ENCODE measurements around the gene PPP1R15B.

The PPP1R15B gene

GRCh38 chr1:204377800-204378668 is 33.6 kb downstream of the PPP1R15B start:
- peak overlapping the region; percentile 46 for H3K4me3 ChIP-seq (ENCODE audit: low read length)
- no peak overlapping the region for H3K18ac ChIP-seq (ENCODE audit: low read length)
- H2BK120ac ChIP-seq (ENCODE audit: low read depth, low read length), result no peak overlapping the region
- no peaks in the 10 kb centered on the region for H3K79me2 ChIP-seq (ENCODE audit: control insufficient read depth, insufficient read depth, low read length)
- no peaks in the 10 kb centered on the region for H3K36me3 ChIP-seq (ENCODE audit: control insufficient read depth, insufficient read depth, low read length)
- no peak overlapping the region for H2BK15ac ChIP-seq (replicated peaks; ENCODE audit: low read depth)
- H3K4me1 ChIP-seq (ENCODE audit: control insufficient read depth, low read depth, low read length), result no peaks in the 10 kb centered on the region
- H3K4ac ChIP-seq (ENCODE audit: low read depth, low read length), result no peak overlapping the region
- H4K8ac ChIP-seq (ENCODE audit: low read depth, low read length), result no peak overlapping the region
- no CpG with 5 or more reads among the region's 55 CpGs for WGBS (ENCODE audit: extremely low coverage, insufficient coverage, low lambda C conversion rate)
- no peak overlapping the region for H3K27ac ChIP-seq (ENCODE audit: low read depth, low read length)
- peak overlapping the region; percentile 71 for H3K56ac ChIP-seq (ENCODE audit: low read length)
- no peak overlapping the region for H3K23ac ChIP-seq (ENCODE audit: low read length)
- peak overlapping the region; percentile 98 for H3K4me2 ChIP-seq (ENCODE audit: low read length)
- H3K79me1 ChIP-seq (ENCODE audit: low read length), result no peaks in the 10 kb centered on the region
- peak; percentile 55 for DNase-seq
- H2BK5ac ChIP-seq (ENCODE audit: low read length), result no peak overlapping the region
- no peak overlapping the region for H4K5ac ChIP-seq (ENCODE audit: low read length)
- no peak overlapping the region for H2AK5ac ChIP-seq (ENCODE audit: low read length)
- H3K27me3 ChIP-seq (ENCODE audit: insufficient read depth, low read length, poor library complexity), result peaks cover 21% of the 10 kb centered on the region
- H3K9ac ChIP-seq (ENCODE audit: low read length), result peak overlapping the region; percentile 67

- Histone ChIP-seq H3K79me1 (ENCODE audit: low read length) (no peaks in the 10 kb centered on the region), H3K27me3 (ENCODE audit: insufficient read depth, low read length, poor library complexity) (peaks cover 21% of the 10 kb centered on the region), H3K18ac (ENCODE audit: low read length) (no peak overlapping the region), H3K4me1 (ENCODE audit: control insufficient read depth, low read depth, low read length) (no peaks in the 10 kb centered on the region), H3K23ac (ENCODE audit: low read length) (no peak overlapping the region), H3K79me2 (ENCODE audit: control insufficient read depth, insufficient read depth, low read length) (no peaks in the 10 kb centered on the region), H3K36me3 (ENCODE audit: control insufficient read depth, insufficient read depth, low read length) (no peaks in the 10 kb centered on the region), H2BK15ac (replicated peaks; ENCODE audit: low read depth) (no peak overlapping the region), H3K9ac (ENCODE audit: low read length) (no peak overlapping the region), H2BK5ac (ENCODE audit: low read length) (no peak overlapping the region), H2BK120ac (ENCODE audit: low read depth, low read length) (no peak overlapping the region), H3K4me3 (ENCODE audit: low read length) (no peak overlapping the region), H3K4ac (ENCODE audit: low read depth, low read length) (no peak overlapping the region), H3K27ac (ENCODE audit: low read depth, low read length) (peak overlapping the region; percentile 10), H3K56ac (ENCODE audit: low read length) (peak overlapping the region; percentile 71), H4K8ac (ENCODE audit: low read depth, low read length) (no peak overlapping the region), H3K4me2 (ENCODE audit: low read length) (peak overlapping the region; percentile 98), H2AK5ac (ENCODE audit: low read length) (no peak overlapping the region), H4K5ac (ENCODE audit: low read length) (no peak overlapping the region)
- DNase-seq, result no peak
- WGBS (ENCODE audit: extremely low coverage, insufficient coverage, low lambda C conversion rate), result no CpG with 5 or more reads among the region's 28 CpGs
These were observed 34.5 kb downstream of the PPP1R15B start for GRCh38 chr1:204376919-204377799.

- no peaks in the 10 kb centered on the region for H3K79me2 ChIP-seq (ENCODE audit: control insufficient read depth, insufficient read depth, low read length)
- no peak overlapping the region for H3K27ac ChIP-seq (ENCODE audit: low read depth, low read length)
- no peak overlapping the region for H2AK5ac ChIP-seq (ENCODE audit: low read length)
- H3K27me3 ChIP-seq (ENCODE audit: insufficient read depth, low read length, poor library complexity), result peaks cover 21% of the 10 kb centered on the region
- no peak overlapping the region for H3K18ac ChIP-seq (ENCODE audit: low read length)
- H2BK120ac ChIP-seq (ENCODE audit: low read depth, low read length), result no peak overlapping the region
- no peaks in the 10 kb centered on the region for H3K79me1 ChIP-seq (ENCODE audit: low read length)
- H4K5ac ChIP-seq (ENCODE audit: low read length), result no peak overlapping the region
- no peak overlapping the region for H3K56ac ChIP-seq (ENCODE audit: low read length)
- WGBS (ENCODE audit: extremely low coverage, insufficient coverage, low lambda C conversion rate), result no CpG with 5 or more reads among the region's 6 CpGs
- no peak overlapping the region for H3K9ac ChIP-seq (ENCODE audit: low read length)
- no peak overlapping the region for H3K4me2 ChIP-seq (ENCODE audit: low read length)
- no peak overlapping the region for H3K23ac ChIP-seq (ENCODE audit: low read length)
- no peak overlapping the region for H2BK15ac ChIP-seq (replicated peaks; ENCODE audit: low read depth)
- H3K36me3 ChIP-seq (ENCODE audit: control insufficient read depth, insufficient read depth, low read length), result no peaks in the 10 kb centered on the region
- H3K4ac ChIP-seq (ENCODE audit: low read depth, low read length), result no peak overlapping the region
- no peak overlapping the region for H4K8ac ChIP-seq (ENCODE audit: low read depth, low read length)
- DNase-seq, result no peak
- no peak overlapping the region for H2BK5ac ChIP-seq (ENCODE audit: low read length)
- no peak overlapping the region for H3K4me3 ChIP-seq (ENCODE audit: low read length)
- no peaks in the 10 kb centered on the region for H3K4me1 ChIP-seq (ENCODE audit: control insufficient read depth, low read depth, low read length)
These were observed 35.2 kb downstream of the PPP1R15B start for GRCh38 chr1:204376465-204376864.

GRCh38 chr1:204373911-204374310 is 37.7 kb downstream of the PPP1R15B start:
- Histone ChIP-seq H3K79me2 (ENCODE audit: control insufficient read depth, insufficient read depth, low read length) (no peaks in the 10 kb centered on the region), H3K4ac (ENCODE audit: low read depth, low read length) (no peak overlapping the region), H3K27me3 (ENCODE audit: insufficient read depth, low read length, poor library complexity) (peaks cover 20% of the 10 kb centered on the region), H3K27ac (ENCODE audit: low read depth, low read length) (no peak overlapping the region), H3K23ac (ENCODE audit: low read length) (peak overlapping the region; percentile 74), H3K4me2 (ENCODE audit: low read length) (no peak overlapping the region), H4K8ac (ENCODE audit: low read depth, low read length) (no peak overlapping the region), H3K56ac (ENCODE audit: low read length) (no peak overlapping the region), H2AK5ac (ENCODE audit: low read length) (no peak overlapping the region), H2BK15ac (replicated peaks; ENCODE audit: low read depth) (no peak overlapping the region), H3K36me3 (ENCODE audit: control insufficient read depth, insufficient read depth, low read length) (no peaks in the 10 kb centered on the region), H3K4me3 (ENCODE audit: low read length) (no peak overlapping the region), H3K4me1 (ENCODE audit: control insufficient read depth, low read depth, low read length) (no peaks in the 10 kb centered on the region), H3K9ac (ENCODE audit: low read length) (no peak overlapping the region), H3K18ac (ENCODE audit: low read length) (no peak overlapping the region), H4K5ac (ENCODE audit: low read length) (no peak overlapping the region), H2BK120ac (ENCODE audit: low read depth, low read length) (no peak overlapping the region), H2BK5ac (ENCODE audit: low read length) (no peak overlapping the region), H3K79me1 (ENCODE audit: low read length) (no peaks in the 10 kb centered on the region)
- no peak for DNase-seq
- WGBS (ENCODE audit: extremely low coverage, insufficient coverage, low lambda C conversion rate), result no CpG with 5 or more reads among the region's 4 CpGs

DNA sequence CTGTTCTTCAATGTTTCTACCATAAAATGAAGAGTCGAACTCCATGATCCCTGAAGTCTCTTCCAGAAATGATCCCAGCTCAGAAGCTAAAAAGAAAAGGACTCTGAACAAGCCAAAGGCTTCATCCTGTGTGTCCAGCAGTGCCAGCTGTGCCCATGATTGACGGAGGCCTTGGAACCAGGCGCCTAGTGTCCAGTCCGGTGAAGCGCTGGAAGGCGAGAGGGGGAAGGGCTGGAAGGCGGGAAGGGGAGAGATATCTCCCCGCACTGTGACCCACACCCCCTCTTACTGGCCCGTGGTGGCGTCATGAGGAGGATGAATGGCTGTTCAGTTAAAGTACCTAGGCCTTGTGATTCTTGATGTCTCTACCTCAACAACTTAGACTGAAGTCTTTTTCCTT is 41.4 kb downstream of the PPP1R15B start:
- no peak overlapping the region for H3K4me3 ChIP-seq (ENCODE audit: low read length)
- no peaks in the 10 kb centered on the region for H3K4me1 ChIP-seq (ENCODE audit: control insufficient read depth, low read depth, low read length)
- no peak overlapping the region for H3K27ac ChIP-seq (ENCODE audit: low read depth, low read length)
- no peaks in the 10 kb centered on the region for H3K36me3 ChIP-seq (ENCODE audit: control insufficient read depth, insufficient read depth, low read length)
- no peak for DNase-seq
- H2BK15ac ChIP-seq (replicated peaks; ENCODE audit: low read depth), result no peak overlapping the region
- H3K9ac ChIP-seq (ENCODE audit: low read length), result no peak overlapping the region
- H3K79me2 ChIP-seq (ENCODE audit: control insufficient read depth, insufficient read depth, low read length), result no peaks in the 10 kb centered on the region
- H4K5ac ChIP-seq (ENCODE audit: low read length), result no peak overlapping the region
- H3K79me1 ChIP-seq (ENCODE audit: low read length), result no peaks in the 10 kb centered on the region
- H3K4ac ChIP-seq (ENCODE audit: low read depth, low read length), result no peak overlapping the region
- no peak overlapping the region for H3K23ac ChIP-seq (ENCODE audit: low read length)
- no peak overlapping the region for H4K8ac ChIP-seq (ENCODE audit: low read depth, low read length)
- WGBS (ENCODE audit: extremely low coverage, insufficient coverage, low lambda C conversion rate), result no CpG with 5 or more reads among the region's 10 CpGs
- no peak overlapping the region for H3K4me2 ChIP-seq (ENCODE audit: low read length)
- no peak overlapping the region for H2BK120ac ChIP-seq (ENCODE audit: low read depth, low read length)
- H2BK5ac ChIP-seq (ENCODE audit: low read length), result no peak overlapping the region
- no peak overlapping the region for H3K18ac ChIP-seq (ENCODE audit: low read length)
- H3K27me3 ChIP-seq (ENCODE audit: insufficient read depth, low read length, poor library complexity), result no peaks in the 10 kb centered on the region
- no peak overlapping the region for H3K56ac ChIP-seq (ENCODE audit: low read length)
- H2AK5ac ChIP-seq (ENCODE audit: low read length), result no peak overlapping the region
